ENCODE results near the gene ERN1. TPM values are rescaled to one million over a fixed set of nuclear protein-coding genes. Genes with fewer than 3 reads are reported as not detected.

The ERN1 gene
- total and polyA plus RNA-seq, 2 of the 13 experiments (the other 11 are each of a cell fraction or from before 2014, with no cell fraction given): 6.0 to 12.7 TPM

GRCh38 chr17:64129765-64130558, at the start of gene ERN1 (continued):
- TF ChIP-seq HNF1B (CRISPR knock-in tag; IDR thresholded peaks at IDR 0.05) (peak; percentile 28; the same call in 1 of the 2 replicates), TGIF2 (CRISPR knock-in tag; IDR thresholded peaks at IDR 0.05) (peak; percentile 92), EP300 (IDR thresholded peaks at IDR 0.05; ENCODE audit: low read depth in 2 of 2, low read length in 2 of 2) (0 out of 4 replicates have a peak, but pooled peaks of 1 of the 2 experiments have one; percentile 6), EP300 (CRISPR knock-in tag; IDR thresholded peaks at IDR 0.05; ENCODE audit: borderline replicate concordance) (no peak), ZNF281 (CRISPR knock-in tag; IDR thresholded peaks at IDR 0.05; ENCODE audit: borderline replicate concordance) (peak; percentile 62; the same call in 1 of the 2 replicates), YEATS2 (CRISPR knock-in tag; IDR thresholded peaks at IDR 0.05; ENCODE audit: borderline replicate concordance) (peak; percentile 74; the same call in 1 of the 2 replicates), ARID3A (IDR thresholded peaks at IDR 0.05; ENCODE audit: low read depth, low read length) (no peak), IKZF1 (IDR thresholded peaks at IDR 0.05) (no peak), GABPA (IDR thresholded peaks at IDR 0.05; ENCODE audit: low read depth, low read length) (no peak), GABPA (CRISPR knock-in tag; IDR thresholded peaks at IDR 0.05; ENCODE audit: low read depth) (peak; percentile 71), UBTF (CRISPR knock-in tag; IDR thresholded peaks at IDR 0.05) (peak; percentile 99), HDAC2 (CRISPR knock-in tag; IDR thresholded peaks at IDR 0.05) (peak; percentile 55; the same call in 1 of the 2 replicates), ZNF816 (CRISPR knock-in tag; IDR thresholded peaks at IDR 0.05; ENCODE audit: borderline replicate concordance) (no peak), CENPX (CRISPR knock-in tag; IDR thresholded peaks at IDR 0.05) (peak; percentile 86; the same call in 1 of the 2 replicates), RXRB (CRISPR knock-in tag; IDR thresholded peaks at IDR 0.05; ENCODE audit: borderline replicate concordance) (peak; percentile 65; the same call in 1 of the 2 replicates), MEIS1 (CRISPR knock-in tag; IDR thresholded peaks at IDR 0.05; ENCODE audit: borderline replicate concordance) (peak; percentile 90), BRCA1 (CRISPR knock-in tag; IDR thresholded peaks at IDR 0.05) (0 out of 2 replicates have a peak, but pooled peaks have one; percentile 48), CHCHD3 (CRISPR knock-in tag; IDR thresholded peaks at IDR 0.05) (peak; percentile 79; the same call in 1 of the 2 replicates), MED8 (CRISPR knock-in tag; IDR thresholded peaks at IDR 0.05; ENCODE audit: insufficient replicate concordance) (no peak), SMAD9 (CRISPR knock-in tag; IDR thresholded peaks at IDR 0.05) (no peak), SMARCE1 (IDR thresholded peaks at IDR 0.05; ENCODE audit: borderline replicate concordance) (no peak), SSRP1 (CRISPR knock-in tag; IDR thresholded peaks at IDR 0.05) (peak; percentile 72; the same call in 1 of the 2 replicates)

All from HepG2 (cell line).